COLO668 (cell line): ENCODE measurements around the gene ANTXR1.

Experiments used
- DNase-seq: peaks from one replicate; lab custom pipeline; 2025; ENCODE audit not compliant: unreplicated experiment; lab: John Stamatoyannopoulos, UW

The ANTXR1 gene

DNA sequence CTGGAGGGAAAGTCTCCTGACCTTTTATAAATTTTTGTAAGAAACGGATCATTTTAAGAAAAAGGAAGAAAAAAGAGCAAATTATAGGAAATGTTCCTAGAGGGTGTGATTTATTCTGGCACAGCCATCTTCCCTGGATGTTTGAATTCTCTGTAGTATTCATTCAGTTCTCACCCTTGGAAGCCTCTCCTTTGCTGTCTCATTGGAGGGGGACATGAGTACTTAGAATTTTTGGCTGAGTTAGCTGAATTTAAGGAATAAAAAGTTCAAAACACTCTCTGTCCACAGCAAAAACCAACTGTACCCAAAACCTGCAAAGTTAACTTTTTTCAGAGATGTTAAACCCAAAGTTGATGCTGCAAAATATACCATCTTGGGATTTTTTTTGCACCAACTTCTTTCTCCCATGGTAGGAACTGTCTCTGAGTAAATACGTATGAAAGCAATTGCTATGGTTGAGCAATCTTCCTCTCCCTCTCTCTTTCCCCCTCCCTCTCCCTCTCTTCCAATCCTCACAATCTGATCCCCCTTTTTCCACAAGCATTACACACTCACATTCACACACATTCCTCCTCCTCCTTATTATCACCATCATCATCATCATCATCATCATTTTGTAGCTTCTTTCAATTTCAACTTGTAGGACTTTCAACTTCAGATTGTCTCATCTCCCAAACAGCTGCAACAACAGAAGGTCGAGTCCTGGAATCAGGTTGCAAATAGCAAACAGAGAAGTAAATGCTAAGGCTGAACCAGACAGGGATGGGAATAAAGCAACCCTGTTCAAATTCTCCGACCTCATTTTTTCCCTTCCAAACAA is 190.4 kb downstream of the ANTXR1 start:
- no peak for DNase-seq

DNA sequence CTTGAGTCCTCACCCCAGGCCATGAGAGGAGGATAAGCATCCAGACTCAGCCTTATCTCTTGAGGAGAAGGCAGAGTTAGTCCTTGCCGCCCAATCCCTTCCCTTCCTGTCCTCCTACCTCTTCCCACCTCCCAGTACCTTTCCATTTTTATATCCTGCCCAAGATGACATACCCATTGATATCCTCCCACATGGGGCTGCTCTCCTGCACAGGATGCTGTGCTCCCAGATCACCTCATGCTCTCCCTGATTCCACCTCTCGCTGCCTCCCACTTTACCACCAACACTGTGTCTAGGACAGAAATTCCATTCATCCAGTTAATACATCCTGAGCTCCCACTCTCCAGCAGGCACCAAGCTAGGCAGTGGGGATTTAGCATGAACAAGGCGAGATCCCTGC is 191.7 kb downstream of the ANTXR1 start:
- no peak for DNase-seq

DNA sequence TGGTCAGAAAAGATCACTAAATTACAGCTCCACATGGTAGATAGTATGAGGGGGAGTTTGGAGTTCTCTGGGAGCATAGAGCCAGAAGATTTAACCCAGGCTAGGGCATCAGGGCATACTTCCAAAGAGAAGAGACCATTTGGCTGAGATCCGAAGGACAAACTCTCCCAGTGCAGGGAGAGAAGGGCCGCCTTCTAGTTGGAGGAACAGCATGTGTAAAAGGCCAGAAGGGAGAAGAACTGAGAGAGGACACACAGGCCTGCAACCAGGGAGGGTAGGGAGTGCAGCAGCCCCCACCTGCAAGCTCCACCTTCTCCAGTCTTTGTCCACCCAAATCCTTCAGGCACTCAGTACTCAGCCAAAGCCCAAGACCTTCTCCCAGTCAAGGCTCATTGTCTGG is 192.1 kb downstream of the ANTXR1 start:
- DNase-seq, result no peak

DNA sequence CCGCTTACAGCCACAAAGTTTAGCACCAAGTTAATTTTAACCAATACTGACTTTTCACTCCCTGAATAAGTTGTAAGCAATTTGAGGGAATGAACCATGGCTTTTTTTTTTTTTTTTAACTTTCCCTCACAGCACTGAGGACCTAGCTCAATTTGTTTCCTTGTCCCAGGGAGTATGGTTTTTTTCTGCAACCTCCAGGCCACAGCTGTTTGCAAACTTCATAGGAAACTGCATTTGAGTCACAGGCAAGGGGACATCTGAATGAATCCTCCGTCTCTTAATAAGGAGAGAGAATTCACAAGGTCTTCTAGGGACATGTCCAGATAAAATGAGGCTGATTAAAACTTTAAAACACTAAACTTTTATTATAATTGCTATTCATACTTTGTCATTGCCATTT is 192.5 kb downstream of the ANTXR1 start:
- no peak for DNase-seq

DNA sequence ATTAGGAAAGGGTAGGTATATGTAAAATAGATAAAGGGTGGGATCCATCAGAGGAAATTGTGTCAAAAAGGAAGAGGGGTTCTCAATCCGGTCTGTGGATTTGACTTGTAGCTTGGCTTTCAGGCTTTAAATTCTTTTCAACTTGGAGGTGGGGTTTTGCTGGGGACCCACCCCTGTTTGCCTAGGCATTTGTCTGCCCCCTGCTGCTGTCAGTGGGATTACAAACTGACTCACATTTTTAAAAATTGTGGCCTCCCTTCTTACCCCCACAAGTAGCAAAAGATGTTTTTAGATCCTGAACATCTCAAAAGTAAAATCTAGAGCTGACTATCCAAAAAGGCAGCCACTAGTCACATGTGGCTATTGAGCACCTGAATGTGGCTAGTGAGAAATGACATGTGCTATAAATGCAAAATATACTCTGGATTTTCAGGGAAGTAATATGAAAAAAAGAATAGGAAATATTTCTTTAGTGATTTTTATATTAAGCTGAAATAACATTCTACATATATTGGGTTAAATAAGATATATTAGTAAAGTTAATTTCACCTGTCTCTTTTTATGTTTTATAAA is 195.1 kb downstream of the ANTXR1 start:
- DNase-seq, result no peak

DNA sequence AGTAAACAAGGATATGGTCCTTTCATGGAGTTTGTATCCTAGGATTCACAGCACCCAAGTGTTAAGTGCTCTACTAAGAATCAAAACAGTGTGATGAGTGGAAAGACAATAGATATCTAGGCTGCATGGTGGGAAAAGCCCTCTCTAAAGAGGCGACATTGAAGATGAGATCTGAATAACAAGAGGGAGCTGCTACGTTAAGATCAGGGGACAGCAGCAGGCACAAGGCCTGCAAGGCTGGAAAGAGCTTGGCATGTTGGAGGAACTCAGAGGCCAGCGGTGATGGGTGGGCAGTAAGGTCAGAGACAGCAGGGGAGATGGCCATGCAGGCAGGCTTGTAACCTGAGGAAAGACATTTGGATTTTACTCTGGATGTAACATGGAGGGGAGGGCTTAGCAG is 196.5 kb downstream of the ANTXR1 start:
- DNase-seq, result no peak

DNA sequence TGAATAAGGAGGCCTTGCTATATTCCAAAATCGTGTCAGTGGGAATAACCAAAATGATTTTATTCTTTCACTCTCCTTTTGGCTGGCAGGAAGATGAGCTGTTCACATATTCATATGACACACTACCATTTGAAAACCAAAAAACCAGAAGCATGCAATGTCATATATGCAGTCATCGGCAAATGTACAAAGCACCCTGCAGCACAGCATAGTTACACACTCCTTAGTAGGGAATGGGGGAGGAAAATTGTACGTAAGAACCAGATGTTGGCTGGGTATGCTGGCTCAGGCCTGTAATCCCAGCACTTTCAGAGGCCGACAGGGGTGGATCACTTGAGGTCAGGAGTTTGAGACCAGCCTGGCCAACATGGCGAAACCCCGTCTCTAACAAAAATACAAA is 197.4 kb downstream of the ANTXR1 start:
- DNase-seq, result no peak

DNA sequence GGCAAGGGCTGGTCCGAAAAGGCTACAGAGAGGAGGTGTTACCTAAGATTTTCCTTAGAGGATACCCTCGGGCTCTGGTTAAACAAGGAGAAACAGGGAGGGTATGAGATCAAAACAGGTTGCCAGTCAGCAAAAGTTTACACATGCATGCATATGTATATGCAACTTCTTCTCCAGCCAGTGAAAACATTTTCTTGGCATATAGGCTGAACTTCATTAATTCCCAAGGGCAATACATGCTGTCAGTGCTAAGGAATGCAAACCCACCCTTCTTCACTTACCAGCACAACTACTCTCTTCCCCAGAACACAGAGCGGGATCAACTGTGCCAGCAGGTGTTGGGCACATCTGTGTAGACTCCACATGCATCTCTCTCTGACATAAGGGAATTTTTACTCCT is 198.1 kb downstream of the ANTXR1 start:
- no peak for DNase-seq

DNA sequence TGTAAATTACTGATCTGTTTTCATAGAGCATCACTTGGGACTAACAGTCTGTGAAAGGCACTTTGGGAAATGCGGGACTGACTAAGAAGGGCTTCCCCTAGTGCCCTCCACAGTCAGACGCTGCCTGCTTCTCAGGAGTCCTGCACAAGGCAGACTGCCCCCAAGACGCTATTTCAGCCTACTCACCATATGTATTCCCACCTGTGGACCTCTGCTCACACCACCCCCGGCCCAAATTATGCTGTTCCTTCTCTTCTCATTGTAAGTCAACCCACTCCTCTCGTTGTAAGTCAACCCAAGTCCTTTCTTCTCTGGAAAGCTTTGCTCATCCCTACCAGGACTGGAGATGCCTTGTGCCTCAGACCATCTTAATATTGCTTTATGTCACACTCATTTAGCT is 198.7 kb downstream of the ANTXR1 start:
- DNase-seq, result no peak

DNA sequence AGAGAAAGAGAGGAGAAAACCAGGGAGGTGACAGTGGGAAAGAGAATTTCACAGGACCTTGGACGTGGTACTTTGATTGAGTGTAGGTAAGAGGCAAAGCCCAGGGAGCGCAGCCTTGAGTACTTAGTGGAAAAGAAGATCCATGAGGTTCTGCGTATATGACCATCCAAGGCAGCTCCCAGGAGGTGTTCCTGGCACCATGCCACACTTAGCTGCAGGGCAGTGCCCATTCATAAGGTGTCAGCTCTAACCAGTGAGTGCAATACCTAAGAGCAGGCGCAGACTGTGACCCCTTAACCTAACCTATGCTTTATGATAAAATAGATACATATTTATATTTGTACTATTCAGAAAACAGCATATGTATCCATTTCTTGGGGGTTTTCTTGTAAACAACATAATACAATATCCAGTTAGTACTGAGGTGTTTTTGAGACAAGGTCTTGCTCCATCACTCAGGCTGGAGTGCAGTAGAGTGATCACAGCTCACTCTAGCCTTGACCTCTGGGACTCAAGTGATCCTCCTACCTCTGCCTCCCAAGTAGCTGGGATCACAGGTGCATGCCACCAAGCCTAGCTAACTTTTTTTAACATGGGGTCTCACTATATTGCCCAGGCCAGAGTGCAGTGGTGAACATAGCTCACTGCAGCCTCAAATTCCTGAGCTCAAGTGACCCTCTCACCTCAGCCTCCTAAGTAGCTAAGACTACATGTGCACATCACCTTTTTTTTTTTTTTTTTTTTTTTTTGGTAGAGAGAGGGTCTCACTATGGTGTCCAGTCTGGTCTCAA is 199.5 kb downstream of the ANTXR1 start:
- no peak for DNase-seq

DNA sequence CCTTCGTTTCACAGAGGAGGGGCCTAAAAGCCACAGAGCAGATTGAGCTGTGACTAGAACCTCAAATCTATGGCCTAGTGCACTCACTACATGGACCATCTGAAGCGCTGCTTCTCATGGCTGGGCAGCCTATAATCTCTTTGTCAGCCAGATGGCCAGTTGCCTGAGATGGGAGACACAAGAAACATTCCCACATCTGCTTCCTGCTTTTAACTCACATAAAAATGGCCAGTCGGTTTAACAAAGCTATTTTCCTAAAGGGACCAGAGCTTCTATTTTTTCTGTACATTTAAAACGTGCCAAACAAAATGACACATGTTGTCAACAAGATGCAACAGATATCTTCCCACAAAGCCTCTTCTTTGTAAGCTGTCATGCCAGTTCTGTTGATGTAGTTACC is 200.2 kb downstream of the ANTXR1 start:
- DNase-seq, result no peak

DNA sequence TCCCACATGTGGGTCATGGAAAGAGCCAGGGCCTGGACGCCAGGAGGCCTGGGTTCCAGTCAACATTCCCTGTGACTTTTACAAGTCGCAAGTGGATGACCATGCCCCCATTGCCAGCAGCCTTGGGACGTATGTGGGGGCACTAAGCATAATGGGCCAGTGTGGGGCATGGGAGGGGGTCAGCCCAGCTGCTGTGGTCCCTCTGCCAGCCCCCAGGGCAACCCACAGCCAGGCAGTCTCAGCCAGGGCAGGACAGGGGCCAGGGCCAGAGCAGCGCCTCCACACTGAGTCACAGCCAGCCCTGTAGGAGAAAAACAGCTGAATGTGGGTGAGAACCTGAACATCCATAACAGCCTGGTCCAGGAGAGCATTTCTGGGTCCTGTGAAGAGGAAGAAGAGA is 200.8 kb downstream of the ANTXR1 start:
- no peak for DNase-seq

DNA sequence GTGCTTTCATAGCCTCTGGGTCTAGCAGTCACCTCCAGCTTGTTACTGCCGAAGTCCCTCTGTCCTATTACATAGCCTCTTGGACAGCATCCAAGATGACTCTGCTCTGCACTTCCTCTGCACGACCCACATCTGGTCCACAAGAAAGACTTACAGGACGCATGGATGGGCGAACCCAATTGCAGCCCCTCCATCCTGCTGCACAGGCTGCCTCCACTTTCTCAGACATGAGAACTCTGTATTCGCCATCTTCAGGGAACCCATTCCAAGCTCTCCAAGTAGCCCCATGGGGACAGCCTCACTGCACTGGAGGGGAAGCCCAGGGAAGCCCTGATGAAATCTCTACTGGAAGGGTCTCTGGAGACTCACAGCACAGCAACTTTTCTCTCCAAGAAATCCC is 201.9 kb downstream of the ANTXR1 start:
- DNase-seq, result no peak

DNA sequence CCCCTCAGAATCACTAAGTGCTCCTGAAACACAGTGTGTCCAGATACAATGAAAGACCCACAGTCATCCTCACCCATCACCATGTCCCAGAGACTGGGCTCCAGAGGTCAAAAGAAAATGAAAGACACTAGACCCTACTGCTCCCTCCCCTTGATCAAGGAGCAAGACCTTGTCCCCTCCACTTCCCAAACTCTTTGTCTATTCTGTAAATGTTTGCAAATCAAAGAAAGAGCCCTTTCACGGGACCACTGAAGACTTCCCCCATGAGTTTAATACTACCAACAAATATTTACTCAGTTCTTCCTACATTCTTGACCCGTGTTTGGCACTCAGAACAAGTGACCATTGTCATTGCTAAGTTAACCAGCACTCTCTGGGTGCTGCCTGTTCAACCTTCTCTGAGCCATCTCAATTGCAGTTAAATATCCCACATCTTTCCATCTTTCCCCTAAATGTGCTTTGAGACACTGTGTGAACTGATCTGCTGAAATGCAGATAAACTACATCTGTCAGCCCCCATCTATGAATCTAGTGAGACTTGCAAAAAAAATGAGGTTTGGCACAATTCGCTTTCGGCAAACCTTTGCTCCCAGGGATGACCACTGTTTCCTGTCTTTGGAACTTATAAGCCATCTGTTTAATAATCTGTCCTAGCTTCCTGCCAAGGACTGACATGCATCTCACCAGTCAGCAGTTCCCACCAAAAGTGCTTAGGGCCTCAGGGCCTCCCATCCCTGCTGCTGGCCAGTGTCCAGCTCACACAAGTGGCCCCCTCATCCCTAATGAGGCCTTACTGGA is 203.8 kb downstream of the ANTXR1 start:
- no peak for DNase-seq

DNA sequence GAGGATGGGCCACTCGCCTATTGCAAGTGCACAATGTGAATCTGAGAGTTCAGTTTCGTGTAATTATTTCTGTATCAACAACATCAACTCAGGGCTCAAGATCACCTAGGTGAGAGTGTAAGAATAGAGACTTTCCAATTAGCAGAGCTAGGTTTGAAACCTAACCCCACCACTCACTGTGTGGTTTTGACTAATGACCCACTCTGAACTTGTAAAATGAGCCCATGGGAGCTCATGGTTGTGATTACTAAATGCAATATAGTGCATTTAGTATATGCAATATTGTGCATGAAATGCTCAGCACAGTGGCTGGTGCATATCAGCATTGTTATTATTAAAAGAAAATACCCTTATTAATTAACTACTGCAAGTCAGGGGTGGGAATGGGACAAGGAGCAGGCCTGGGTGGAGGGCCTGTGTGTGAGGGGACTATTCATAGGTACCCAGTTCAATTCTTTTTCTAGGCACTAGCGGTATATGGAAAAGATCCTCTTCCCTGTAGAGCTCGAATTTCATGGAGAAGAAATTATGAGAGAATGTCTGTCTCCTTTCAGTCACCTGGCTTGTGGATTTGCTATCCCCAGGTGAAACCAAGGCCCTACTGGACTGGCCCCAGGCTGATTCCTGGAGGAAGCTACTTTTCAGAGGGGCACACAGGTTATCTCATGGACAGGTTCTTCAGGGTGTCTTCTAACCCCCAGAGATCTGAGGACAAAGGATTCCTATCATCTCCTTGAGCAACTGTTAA is 204.5 kb downstream of the ANTXR1 start:
- DNase-seq, result peak; percentile 26

DNA sequence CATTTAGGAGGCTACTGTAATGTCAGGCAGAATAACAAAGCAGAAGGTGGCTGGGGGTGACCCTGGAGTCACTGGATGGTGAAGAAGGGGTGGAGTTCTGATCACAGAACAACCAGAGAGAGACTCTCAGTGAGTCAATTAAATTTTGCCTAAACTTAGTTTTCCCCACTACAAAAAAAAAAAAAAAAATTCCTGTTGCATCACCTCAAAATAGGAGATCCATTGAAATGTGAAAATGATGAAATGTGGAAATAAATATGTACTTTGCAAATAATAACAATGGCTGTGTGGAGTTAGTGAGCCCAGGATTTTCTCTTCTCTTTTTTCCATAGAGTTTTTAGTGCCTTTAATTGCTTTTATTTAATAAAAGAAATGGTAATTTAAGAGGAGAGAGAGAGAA is 208.5 kb downstream of the ANTXR1 start:
- no peak for DNase-seq

DNA sequence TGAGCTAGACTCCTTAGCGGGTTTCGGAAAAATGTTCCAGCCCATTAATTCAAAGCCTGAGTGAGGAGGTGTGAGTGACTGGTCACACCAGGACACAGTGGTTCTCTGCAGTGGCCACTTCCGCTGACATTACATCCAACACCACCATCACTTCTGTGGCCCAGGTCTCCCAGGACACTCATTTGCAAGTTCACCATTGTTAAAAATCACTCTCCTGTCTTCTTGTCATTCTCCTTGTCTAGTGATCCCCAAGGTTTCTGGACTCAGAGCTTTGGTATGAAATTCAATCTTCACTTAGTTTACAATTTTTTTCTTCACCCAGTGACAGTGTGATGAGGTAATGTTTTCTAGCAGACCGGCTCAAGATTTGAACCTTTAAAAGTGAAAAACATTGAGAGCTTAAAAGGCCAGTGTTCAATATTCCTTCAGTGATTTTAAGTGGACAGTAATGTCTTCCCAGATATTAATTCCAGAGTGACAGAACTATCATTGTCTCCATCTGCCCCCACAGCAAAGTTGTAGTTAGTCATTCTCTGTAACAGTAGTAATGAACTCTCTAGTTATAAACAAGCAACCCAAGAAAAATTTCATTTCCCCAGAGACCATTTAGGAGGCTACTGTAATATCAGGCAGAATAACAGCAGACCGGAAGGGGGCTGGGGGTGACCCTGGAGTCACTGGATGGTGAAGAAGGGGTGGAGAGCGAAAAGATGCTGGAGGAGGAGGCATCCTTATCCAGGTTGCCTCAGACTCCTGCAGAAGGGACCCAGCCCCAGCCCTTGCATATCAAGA is 209.2 kb downstream of the ANTXR1 start:
- DNase-seq, result no peak

DNA sequence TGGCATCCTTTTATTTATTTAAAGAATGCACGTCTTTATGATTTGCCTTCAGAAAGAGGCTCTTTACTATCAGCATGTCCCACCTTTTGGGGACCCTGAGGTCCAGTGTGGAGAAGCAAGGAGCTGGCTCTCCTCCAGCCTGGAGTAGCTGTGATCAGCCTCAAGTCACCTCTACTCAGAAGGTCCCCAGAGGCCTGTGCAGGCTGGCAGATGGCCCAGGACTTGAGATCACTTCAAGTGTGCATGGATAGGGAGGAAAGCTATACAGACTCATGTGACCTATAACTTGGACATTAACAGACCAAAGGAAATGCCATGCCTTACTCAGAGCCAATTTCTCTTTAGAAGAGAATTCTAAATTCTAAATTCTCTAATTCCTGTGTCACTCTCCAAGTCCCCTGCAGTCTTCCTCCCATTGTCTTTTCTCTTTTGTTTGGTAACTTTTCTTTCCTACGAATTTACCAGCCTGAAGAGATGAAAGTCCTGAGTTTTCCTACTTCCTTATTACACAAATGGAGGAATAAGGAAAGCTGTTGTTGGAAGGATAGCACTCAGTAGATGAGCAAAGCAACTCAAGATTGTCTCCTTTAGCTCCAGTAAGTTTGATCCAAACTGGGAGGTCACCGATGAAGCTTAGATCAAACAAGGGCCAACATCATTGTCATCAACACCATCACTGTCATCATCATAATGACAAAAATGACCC is 210.1 kb downstream of the ANTXR1 start:
- DNase-seq, result no peak
